ENCODE data around the gene ARHGAP15.
"Not testable (repeated sequence)": the region's sequence is repeated elsewhere in the genome, so short reads cannot be mapped to it uniquely, and the experiment has no call there.

ARHGAP15 gene

GRCh38 chr2:143128681-143129580 lies at the start of gene ARHGAP15:
ARHGAP15 (plus strand) TSS chr2:143129419.
- peak; percentile 83 for DNase-seq

GRCh38 chr2:143081616-143082015 lies 47.6 kb upstream of the ARHGAP15 start:
- no peak for DNase-seq

- DNase-seq: no peak
Measured at GRCh38 chr2:143083636-143084035, 45.6 kb upstream of the ARHGAP15 start.

- no peak for DNase-seq
Measured at GRCh38 chr2:143084462-143084861, 44.8 kb upstream of the ARHGAP15 start.

GRCh38 chr2:143085125-143085784 lies 44.0 kb upstream of the ARHGAP15 start:
- no peak for DNase-seq

GRCh38 chr2:143087033-143087432 lies 42.2 kb upstream of the ARHGAP15 start:
- no peak for DNase-seq

- no peak for DNase-seq
Measured at GRCh38 chr2:143088388-143088787, 40.8 kb upstream of the ARHGAP15 start.

GRCh38 chr2:143089520-143089919 lies 39.7 kb upstream of the ARHGAP15 start:
- not testable (repeated sequence) for DNase-seq

- peak; percentile 79 for DNase-seq
Measured at GRCh38 chr2:143110758-143111428, 18.3 kb upstream of the ARHGAP15 start.

GRCh38 chr2:143117225-143117624 lies 12.0 kb upstream of the ARHGAP15 start:
- DNase-seq: peak; percentile 58

- DNase-seq: no peak
Measured at GRCh38 chr2:143121079-143121478, 8.1 kb upstream of the ARHGAP15 start.

- no peak for DNase-seq
Measured at GRCh38 chr2:143121957-143122356, 7.3 kb upstream of the ARHGAP15 start.

- no peak for DNase-seq
Measured at GRCh38 chr2:143123911-143124310, 5.3 kb upstream of the ARHGAP15 start.

- DNase-seq: no peak
Measured at GRCh38 chr2:143124445-143124844, 4.8 kb upstream of the ARHGAP15 start.

- no peak for DNase-seq
Measured at GRCh38 chr2:143125717-143126116, 3.5 kb upstream of the ARHGAP15 start.

GRCh38 chr2:143132355-143132754 lies 3.1 kb downstream of the ARHGAP15 start:
- peak; percentile 64 for DNase-seq

- no peak for DNase-seq
Measured at GRCh38 chr2:143133783-143134182, 4.6 kb downstream of the ARHGAP15 start.

GRCh38 chr2:143138292-143138691 lies 9.1 kb downstream of the ARHGAP15 start:
- no peak for DNase-seq

- DNase-seq: no peak
Measured at GRCh38 chr2:143139835-143140393, 10.7 kb downstream of the ARHGAP15 start.

GRCh38 chr2:143140864-143141661 lies 11.8 kb downstream of the ARHGAP15 start:
- DNase-seq: no peak

- DNase-seq: no peak
Measured at GRCh38 chr2:143142598-143142997, 13.4 kb downstream of the ARHGAP15 start.

GRCh38 chr2:143144813-143145455 lies 15.7 kb downstream of the ARHGAP15 start:
- no peak for DNase-seq

All from activated CD8-positive, alpha-beta memory T cell treated with anti-CD3 and anti-CD28 coated beads for 24 hours (primary cell).